ENCODE data around the gene TRIP6. TPM values are rescaled to one million over a fixed set of nuclear protein-coding genes. Genes with fewer than 3 reads are reported as not detected.

The TRIP6 gene
- polyA plus RNA-seq, 1 experiment: 65.9 TPM

DNA sequence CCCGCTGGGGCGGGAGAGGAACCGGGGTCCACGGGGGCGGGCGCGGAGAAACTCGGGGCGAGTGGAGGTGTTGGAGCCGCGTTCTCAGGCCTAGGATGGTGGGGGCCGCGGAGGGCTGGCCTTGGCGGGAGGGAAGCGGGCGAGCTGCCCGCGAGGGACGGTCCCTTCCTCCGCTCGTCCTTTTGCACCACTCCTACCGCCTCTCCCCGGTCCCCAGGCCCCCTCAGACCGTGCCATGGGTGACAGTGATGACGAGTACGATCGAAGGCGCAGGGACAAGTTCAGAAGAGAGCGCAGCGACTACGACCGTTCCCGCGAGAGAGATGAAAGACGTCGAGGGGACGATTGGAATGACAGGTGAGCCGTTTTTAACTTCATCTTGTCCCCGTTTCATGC lies 8.2 kb downstream of the TRIP6 start:
- CTCF ChIA-PET: interaction anchor here (0.6 to 1.5 kb wide), 7 partner anchors 12 to 652 kb away, joined by 3 to 5 read pairs (median 3); no protein-coding TSS in a partner anchor
- POLR2A ChIA-PET: interaction anchor here (0.5 to 4.3 kb wide), 22 partner anchors 8 to 446 kb away, joined by 3 to 71 read pairs (median 4); partner anchors contain the start of genes EPHB4, POP7, SLC12A9 and TRIP6
- DNase-seq (ENCODE audit: low read depth, low spot score): no peak

GRCh38 chr7:100878013-100878412 lies 10.8 kb downstream of the TRIP6 start:
- Histone ChIP-seq H3K27me3 (ENCODE audit: control insufficient read depth, insufficient read depth, low read length) (no peaks in the 10 kb centered on the region), H3K27ac (ENCODE audit: low read depth, low read length) (no peak overlapping the region), H3K9me3 (ENCODE audit: control insufficient read depth, insufficient read depth, low read length) (no peaks in the 10 kb centered on the region; the same call in 1 of the 2 replicates), H3K4me3 (ENCODE audit: low read depth, low read length) (no peak overlapping the region)
- no peak for DNase-seq (ENCODE audit: low read depth, low spot score)
- ChIA-PET CTCF (interaction anchor here (1.0 kb wide), 1 partner anchor 216 kb away, joined by 3 read pairs; no protein-coding TSS in a partner anchor), POLR2A (interaction anchor here (0.6 to 4.3 kb wide), 2 partner anchors 10 to 302 kb away, joined by 3 to 71 read pairs; partner anchors contain the start of genes NAT16 and UFSP1)
- TF ChIP-seq CTCF (IDR thresholded peaks at IDR 0.05; ENCODE audit: low read depth, low read length): no peak

More for the DNA sequence above, 8.2 kb downstream of the TRIP6 start:
- Histone ChIP-seq H3K27ac (ENCODE audit: low read depth, low read length) (peak overlapping the region; percentile 86), H3K27me3 (ENCODE audit: control insufficient read depth, insufficient read depth, low read length) (no peaks in the 10 kb centered on the region), H3K4me3 (ENCODE audit: low read depth, low read length) (peak overlapping the region; percentile 93), H3K9me3 (ENCODE audit: control insufficient read depth, insufficient read depth, low read length) (no peaks in the 10 kb centered on the region; the same call in 1 of the 2 replicates)
- no peak for TF ChIP-seq CTCF (IDR thresholded peaks at IDR 0.05; ENCODE audit: low read depth, low read length)

GRCh38 chr7:100878685-100879084 lies 11.5 kb downstream of the TRIP6 start:
- ChIA-PET CTCF (interaction anchor here (1.0 kb wide), 1 partner anchor 216 kb away, joined by 3 read pairs; no protein-coding TSS in a partner anchor), POLR2A (interaction anchor here (0.6 to 4.3 kb wide), 2 partner anchors 10 to 301 kb away, joined by 3 to 71 read pairs; partner anchors contain the start of genes NAT16 and UFSP1)
- no peak for DNase-seq (ENCODE audit: low read depth, low spot score)
- TF ChIP-seq CTCF (IDR thresholded peaks at IDR 0.05; ENCODE audit: low read depth, low read length): no peak
- H3K4me3 ChIP-seq (ENCODE audit: low read depth, low read length): no peak overlapping the region
- H3K27me3 ChIP-seq (ENCODE audit: control insufficient read depth, insufficient read depth, low read length): no peaks in the 10 kb centered on the region
- H3K9me3 ChIP-seq (ENCODE audit: control insufficient read depth, insufficient read depth, low read length): no peaks in the 10 kb centered on the region; the same call in 1 of the 2 replicates
- no peak overlapping the region for H3K27ac ChIP-seq (ENCODE audit: low read depth, low read length)

GRCh38 chr7:100879685-100880261 lies 12.6 kb downstream of the TRIP6 start:
- POLR2A ChIA-PET: no interaction called here
- Histone ChIP-seq H3K27ac (ENCODE audit: low read depth, low read length) (no peak overlapping the region), H3K4me3 (ENCODE audit: low read depth, low read length) (no peak overlapping the region), H3K9me3 (ENCODE audit: control insufficient read depth, insufficient read depth, low read length) (no peaks in the 10 kb centered on the region; the same call in 1 of the 2 replicates), H3K27me3 (ENCODE audit: control insufficient read depth, insufficient read depth, low read length) (no peaks in the 10 kb centered on the region)
- TF ChIP-seq CTCF (IDR thresholded peaks at IDR 0.05; ENCODE audit: low read depth, low read length): no peak
- DNase-seq (ENCODE audit: low read depth, low spot score): no peak
- CTCF ChIA-PET: no interaction called here

GRCh38 chr7:100880645-100881044 lies 13.5 kb downstream of the TRIP6 start:
- Histone ChIP-seq H3K27ac (ENCODE audit: low read depth, low read length) (no peak overlapping the region), H3K4me3 (ENCODE audit: low read depth, low read length) (no peak overlapping the region), H3K9me3 (ENCODE audit: control insufficient read depth, insufficient read depth, low read length) (peaks cover 5% of the 10 kb centered on the region; the same call in 1 of the 2 replicates), H3K27me3 (ENCODE audit: control insufficient read depth, insufficient read depth, low read length) (no peaks in the 10 kb centered on the region)
- DNase-seq (ENCODE audit: low read depth, low spot score): no peak
- CTCF ChIA-PET: interaction anchor here (0.6 kb wide), 1 partner anchor 224 kb away, joined by 5 read pairs; no protein-coding TSS in a partner anchor
- no peak for TF ChIP-seq CTCF (IDR thresholded peaks at IDR 0.05; ENCODE audit: low read depth, low read length)
- POLR2A ChIA-PET: interaction anchor here (0.6 kb wide), 1 partner anchor 199 kb away, joined by 3 read pairs; no protein-coding TSS in a partner anchor
